ENCODE data around the gene ADAMTS12. TPM values are rescaled to one million over a fixed set of nuclear protein-coding genes. Genes with fewer than 3 reads are reported as not detected.

Gene ADAMTS12
- total and polyA plus RNA-seq, 9 of the 15 experiments (the other 6 are each of a cell fraction or from before 2014, with no cell fraction given) = 0.11 TPM; not detected in 8

DNA sequence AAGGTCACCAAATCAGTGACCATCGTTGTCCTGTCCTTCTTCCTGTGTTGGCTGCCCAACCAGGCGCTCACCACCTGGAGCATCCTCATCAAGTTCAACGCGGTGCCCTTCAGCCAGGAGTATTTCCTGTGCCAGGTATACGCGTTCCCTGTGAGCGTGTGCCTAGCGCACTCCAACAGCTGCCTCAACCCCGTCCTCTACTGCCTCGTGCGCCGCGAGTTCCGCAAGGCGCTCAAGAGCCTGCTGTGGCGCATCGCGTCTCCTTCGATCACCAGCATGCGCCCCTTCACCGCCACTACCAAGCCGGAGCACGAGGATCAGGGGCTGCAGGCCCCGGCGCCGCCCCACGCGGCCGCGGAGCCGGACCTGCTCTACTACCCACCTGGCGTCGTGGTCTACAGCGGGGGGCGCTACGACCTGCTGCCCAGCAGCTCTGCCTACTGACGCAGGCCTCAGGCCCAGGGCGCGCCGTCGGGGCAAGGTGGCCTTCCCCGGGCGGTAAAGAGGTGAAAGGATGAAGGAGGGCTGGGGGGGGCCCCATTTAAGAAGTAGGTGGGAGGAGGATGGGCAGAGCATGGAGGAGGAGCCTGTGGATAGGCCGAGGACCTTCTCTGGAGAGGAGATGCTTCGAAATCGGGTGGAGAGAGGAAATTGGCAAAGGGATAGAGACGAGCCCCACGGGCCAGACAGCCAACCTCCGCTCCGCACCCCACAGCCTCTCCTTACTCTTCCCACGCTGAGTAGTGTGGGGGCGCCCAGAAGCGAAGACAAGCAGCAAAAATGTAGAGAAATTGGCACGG is 46.1 kb upstream of the ADAMTS12 start:
- ChIA-PET CTCF (ENCODE audit: low intra/inter-chr PET ratio) (no interaction called here), POLR2A (no interaction called here)
- Histone ChIP-seq H3K4me2 (ENCODE audit: insufficient read depth, low read length) (no peak overlapping the region), H3K9ac (ENCODE audit: insufficient read depth in 1 of 2, low read depth in 2 of 2, low read length in 2 of 2) (no peak overlapping the region), H3K36me3 (ENCODE audit: control insufficient read depth, insufficient read depth, low read length) (no peaks in the 10 kb centered on the region), H3K79me2 (ENCODE audit: control insufficient read depth, insufficient read depth, low read length) (no peaks in the 10 kb centered on the region), H4K20me1 (replicated peaks; ENCODE audit: control insufficient read depth, insufficient read depth, low read length) (no peaks in the 10 kb centered on the region), H3K4me3 (no peak overlapping the region), H3K4me1 (replicated peaks in 1 of 2; ENCODE audit: control insufficient read depth in 2 of 2, insufficient read depth in 2 of 2, low read length in 2 of 2) (peaks cover 0 to 18% of the 10 kb centered on the region in 2 experiments; a peak in 2 of 5 replicates), H3K9me1 (ENCODE audit: control insufficient read depth, insufficient read depth, low read length) (no peaks in the 10 kb centered on the region), H3K27me3 (ENCODE audit: control insufficient read depth in 2 of 2, insufficient read depth in 2 of 2, low read length in 2 of 2) (peaks cover 14 to 41% of the 10 kb centered on the region in 2 experiments), H3K9me3 (replicated peaks; ENCODE audit: control insufficient read depth, insufficient read depth, low read depth, low read length) (no peaks in the 10 kb centered on the region), H2AFZ (ENCODE audit: low read depth, low read length) (no peak overlapping the region), H3K27ac (ENCODE audit: extremely low read depth, low read depth, low read length) (no peak overlapping the region)
- ATAC-seq = no peak
- TF ChIP-seq ARID1B (IDR thresholded peaks at IDR 0.05) (no peak), MTA3 (IDR thresholded peaks at IDR 0.05; ENCODE audit: borderline replicate concordance) (no peak), ZNF253 (CRISPR knock-in tag; conservative IDR thresholded peaks at IDR 0.05) (no peak), CREBBP (IDR thresholded peaks at IDR 0.05; ENCODE audit: low read depth, low read length) (no peak), PHF21A (IDR thresholded peaks at IDR 0.05; ENCODE audit: borderline replicate concordance, low read depth) (no peak), ZNF146 (CRISPR knock-in tag; IDR thresholded peaks at IDR 0.05; ENCODE audit: unreplicated experiment) (no peak), NR4A1 (CRISPR knock-in tag; IDR thresholded peaks at IDR 0.05) (no peak), NR4A1 (tag; IDR thresholded peaks at IDR 0.05) (no peak), FOXA3 (CRISPR knock-in tag; conservative IDR thresholded peaks at IDR 0.05 in 1 of 2, IDR thresholded peaks at IDR 0.05 in 1 of 2) (no peak), CHD4 (IDR thresholded peaks at IDR 0.05; ENCODE audit: insufficient read depth, insufficient replicate concordance, low read depth, low read length, poor library complexity, severe bottlenecking) (no peak), ZNF695 (CRISPR knock-in tag; IDR thresholded peaks at IDR 0.05) (no peak), ZNF780A (CRISPR knock-in tag; IDR thresholded peaks at IDR 0.05) (no peak), MCM3 (IDR thresholded peaks at IDR 0.05) (no peak), CCAR2 (IDR thresholded peaks at IDR 0.05; ENCODE audit: low read depth, low read length) (no peak), TAF15 (IDR thresholded peaks at IDR 0.05; ENCODE audit: low read depth, low read length) (no peak), LEF1 (IDR thresholded peaks at IDR 0.05) (no peak)
- TF ChIP-seq, protein P1, sequence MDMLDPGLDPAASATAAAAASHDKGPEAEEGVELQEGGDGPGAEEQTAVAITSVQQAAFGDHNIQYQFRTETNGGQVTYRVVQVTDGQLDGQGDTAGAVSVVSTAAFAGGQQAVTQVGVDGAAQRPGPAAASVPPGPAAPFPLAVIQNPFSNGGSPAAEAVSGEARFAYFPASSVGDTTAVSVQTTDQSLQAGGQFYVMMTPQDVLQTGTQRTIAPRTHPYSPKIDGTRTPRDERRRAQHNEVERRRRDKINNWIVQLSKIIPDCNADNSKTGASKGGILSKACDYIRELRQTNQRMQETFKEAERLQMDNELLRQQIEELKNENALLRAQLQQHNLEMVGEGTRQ (CRISPR knock-in tag; IDR thresholded peaks at IDR 0.05) = no peak
- TF ChIP-seq, protein P2, sequence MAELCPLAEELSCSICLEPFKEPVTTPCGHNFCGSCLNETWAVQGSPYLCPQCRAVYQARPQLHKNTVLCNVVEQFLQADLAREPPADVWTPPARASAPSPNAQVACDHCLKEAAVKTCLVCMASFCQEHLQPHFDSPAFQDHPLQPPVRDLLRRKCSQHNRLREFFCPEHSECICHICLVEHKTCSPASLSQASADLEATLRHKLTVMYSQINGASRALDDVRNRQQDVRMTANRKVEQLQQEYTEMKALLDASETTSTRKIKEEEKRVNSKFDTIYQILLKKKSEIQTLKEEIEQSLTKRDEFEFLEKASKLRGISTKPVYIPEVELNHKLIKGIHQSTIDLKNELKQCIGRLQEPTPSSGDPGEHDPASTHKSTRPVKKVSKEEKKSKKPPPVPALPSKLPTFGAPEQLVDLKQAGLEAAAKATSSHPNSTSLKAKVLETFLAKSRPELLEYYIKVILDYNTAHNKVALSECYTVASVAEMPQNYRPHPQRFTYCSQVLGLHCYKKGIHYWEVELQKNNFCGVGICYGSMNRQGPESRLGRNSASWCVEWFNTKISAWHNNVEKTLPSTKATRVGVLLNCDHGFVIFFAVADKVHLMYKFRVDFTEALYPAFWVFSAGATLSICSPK (IDR thresholded peaks at IDR 0.05; ENCODE audit: borderline replicate concordance) = no peak
- intact Hi-C loops (cut with micrococcal nuclease) (no loop called here), in situ Hi-C loops (cut with MboI) (no loop called here)
- WGBS (ENCODE audit: insufficient coverage, low coverage, missing lambda C conversion rate) = 24% methylated on average over 44 of the region's 54 CpGs
- FAIRE-seq = no peak
- no TSS peak for BruUV-seq (replicated peaks)
- no peak for DNase-seq (ENCODE audit: extremely low read depth in 1 of 4, low spot score in 3 of 4)
